Hematopoietic multipotent progenitor cell treated with erythropoietin and hydrocortisone succinate and interleukin-3 and kit ligand, for 8 days (in vitro differentiated cells): ENCODE data around the gene CARD11.

Source experiments
- DNase-seq: peaks from one replicate; pipeline ENCODE4 v3.0.0-alpha.2; 2015

Gene CARD11

DNA sequence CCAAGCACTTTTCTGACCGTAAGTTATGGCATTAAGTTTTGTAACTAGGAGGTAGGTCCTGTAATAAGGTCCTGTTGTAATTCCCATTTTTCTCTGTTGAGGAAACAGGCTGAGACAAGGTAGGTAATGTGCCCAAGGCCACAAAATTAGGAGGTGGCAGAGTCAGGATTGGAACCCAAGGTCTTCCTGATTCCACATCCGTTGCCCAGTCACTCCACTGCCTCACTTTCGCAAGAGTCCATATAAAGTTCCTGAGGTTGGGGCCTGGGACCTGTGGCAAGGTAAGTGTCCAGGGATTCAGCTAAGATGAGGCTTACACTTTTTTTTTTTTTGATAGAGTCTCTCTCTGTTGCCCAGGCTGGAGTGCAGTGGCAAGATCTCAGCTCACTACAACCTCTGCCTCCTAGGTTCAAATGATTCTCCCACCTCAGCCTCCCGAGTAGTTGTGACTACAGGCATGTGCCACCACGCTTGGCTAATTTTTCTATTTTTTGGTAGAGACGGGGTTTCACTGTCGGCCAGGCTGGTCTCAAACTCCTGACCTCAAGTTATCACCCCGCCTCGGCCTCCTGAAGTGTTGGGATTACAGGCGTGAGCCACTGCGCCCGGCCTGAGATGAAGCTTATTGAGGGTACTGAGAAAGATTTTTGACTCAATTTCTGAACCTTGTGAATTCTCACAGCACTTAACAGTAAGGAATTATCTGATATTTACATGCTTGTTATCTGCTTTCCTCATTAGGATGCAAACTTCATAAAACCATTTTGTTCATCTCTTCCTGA is 179.3 kb downstream of the CARD11 start:
- no peak for DNase-seq

DNA sequence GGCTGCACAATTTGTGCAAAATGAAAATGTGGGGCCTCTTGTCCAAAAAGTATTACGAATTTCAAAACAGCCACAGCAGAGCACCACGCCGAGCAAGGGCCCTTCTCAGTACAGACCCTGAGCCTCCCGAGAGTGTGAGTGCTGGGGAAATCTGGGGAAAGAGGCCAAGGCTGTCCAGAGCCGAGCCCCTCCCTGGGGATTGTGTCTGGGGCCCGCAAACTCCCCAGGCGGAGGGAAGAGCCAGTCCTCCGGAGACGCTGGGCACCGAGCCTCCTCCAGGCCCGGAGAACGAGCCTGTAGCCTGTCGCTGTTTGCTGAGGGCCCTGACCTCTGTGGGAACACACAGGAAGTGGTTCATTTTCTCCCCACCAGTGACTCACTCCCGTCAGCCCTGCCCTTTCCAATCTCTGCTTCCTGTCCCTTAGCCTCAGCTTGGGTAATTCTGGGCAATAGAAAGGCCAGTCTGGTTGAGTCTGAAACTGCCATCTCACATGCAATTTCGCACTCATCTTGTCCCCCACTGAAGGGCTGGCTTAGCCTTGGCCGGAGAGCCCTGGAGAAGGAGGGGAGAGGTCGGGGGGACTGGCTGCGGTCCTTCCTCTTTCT is 180.1 kb downstream of the CARD11 start:
- peak; percentile 75 for DNase-seq

DNA sequence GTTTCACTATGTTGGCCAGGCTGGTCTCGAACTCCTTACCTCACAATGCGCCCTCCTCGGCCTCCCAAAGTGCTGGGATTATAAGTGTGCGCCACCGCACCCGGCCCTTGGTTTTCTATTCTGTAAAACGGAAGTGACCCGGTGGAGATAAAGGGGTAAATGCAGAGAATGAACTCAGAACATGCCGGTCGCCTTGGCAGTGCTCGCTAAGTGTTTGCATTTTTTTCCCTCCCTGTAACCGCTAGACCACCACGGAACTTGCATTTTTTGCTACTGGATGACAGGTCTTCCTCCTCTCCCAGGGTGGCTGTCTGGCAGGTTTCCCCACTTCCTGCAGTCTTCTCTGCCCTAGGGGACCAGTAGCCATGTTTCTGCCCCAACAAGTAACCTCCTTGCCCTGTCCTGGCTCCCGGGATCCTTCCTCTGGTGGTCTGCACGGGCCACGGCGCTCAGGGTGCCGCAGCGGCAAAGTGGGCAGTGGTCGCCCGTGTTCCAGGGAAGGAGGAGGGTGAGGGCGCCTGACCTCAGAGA is 180.8 kb downstream of the CARD11 start:
- DNase-seq = no peak

DNA sequence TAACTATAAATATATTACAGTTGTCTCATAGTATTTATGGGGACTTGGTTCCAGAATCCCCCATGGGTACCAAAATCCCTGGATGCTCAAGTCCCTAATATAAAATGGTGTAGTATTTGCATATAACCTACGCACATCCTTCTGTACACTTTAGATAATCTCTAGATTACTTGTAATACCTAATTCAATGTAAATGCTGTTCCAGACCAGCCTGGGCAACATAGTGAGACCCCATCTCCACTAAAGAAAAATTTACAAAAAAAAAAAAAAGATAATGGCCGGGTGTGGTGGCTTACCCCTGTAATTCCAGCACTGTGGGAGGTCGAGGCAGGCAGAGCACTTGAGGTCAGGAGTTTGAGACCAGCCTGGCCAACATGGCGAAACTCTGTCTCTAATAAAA is 182.2 kb downstream of the CARD11 start:
- no peak for DNase-seq

DNA sequence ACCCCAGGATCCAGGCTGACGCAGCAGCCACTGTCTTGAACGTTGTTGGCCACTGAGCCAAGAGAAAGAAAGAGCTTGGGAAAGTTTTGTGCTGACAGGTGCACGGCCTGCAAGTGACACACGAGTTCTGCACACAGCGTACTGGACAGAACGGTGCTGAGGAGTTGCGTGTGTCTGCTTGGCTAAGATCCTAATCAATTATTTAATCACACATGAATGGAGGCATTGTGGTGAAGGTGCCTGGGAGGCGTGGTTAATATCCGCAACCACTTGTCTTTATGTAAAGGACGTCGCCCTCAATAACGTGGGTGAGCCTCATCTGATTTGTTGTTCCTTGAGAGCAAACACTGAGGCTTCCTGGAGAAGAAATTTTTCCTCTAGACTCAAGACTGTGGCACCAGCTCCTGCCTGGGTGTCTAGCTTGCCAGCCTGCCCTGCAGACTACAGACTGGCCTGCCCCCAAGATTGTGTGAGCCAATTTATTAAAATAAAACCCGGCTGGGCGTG is 183.0 kb downstream of the CARD11 start:
- no peak for DNase-seq

DNA sequence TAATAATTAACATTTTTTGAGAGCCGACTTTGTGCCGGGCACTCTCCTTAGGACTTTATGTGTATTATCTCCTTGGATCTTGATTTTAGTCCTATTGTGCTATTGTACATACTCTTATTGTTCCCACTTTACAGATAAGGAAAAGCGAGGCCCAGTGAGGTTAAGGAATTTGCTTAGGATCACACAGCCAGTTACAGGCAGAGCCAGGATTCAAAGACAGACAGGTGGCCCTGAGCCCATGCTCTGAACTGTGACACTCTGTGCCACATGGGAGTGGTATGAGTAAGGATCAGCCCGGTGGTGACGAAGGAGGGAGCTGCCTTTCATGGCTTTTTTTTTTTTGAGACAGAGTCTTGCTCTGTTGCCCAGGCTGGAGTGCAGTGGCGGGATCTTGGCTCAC is 183.7 kb downstream of the CARD11 start:
- DNase-seq = no peak

DNA sequence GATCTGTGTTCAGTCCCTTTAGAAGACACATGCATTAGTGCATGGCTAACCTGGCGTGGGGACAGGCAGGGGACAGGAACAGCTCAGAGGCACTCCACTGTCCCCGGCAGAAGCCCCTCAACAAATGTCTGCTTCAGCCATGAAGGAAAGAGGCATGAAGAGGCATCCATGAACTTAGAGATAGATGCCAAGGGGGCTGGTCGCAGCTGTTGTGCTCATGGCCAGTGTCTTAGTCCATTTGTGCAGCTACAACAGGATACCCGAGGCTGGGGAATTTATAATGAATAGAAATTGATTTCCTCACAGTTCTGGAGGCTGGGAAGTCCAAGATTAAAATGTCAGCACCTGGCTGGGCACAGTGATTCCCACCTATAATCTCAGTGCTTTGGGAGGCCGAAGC is 185.0 kb downstream of the CARD11 start:
- no peak for DNase-seq

DNA sequence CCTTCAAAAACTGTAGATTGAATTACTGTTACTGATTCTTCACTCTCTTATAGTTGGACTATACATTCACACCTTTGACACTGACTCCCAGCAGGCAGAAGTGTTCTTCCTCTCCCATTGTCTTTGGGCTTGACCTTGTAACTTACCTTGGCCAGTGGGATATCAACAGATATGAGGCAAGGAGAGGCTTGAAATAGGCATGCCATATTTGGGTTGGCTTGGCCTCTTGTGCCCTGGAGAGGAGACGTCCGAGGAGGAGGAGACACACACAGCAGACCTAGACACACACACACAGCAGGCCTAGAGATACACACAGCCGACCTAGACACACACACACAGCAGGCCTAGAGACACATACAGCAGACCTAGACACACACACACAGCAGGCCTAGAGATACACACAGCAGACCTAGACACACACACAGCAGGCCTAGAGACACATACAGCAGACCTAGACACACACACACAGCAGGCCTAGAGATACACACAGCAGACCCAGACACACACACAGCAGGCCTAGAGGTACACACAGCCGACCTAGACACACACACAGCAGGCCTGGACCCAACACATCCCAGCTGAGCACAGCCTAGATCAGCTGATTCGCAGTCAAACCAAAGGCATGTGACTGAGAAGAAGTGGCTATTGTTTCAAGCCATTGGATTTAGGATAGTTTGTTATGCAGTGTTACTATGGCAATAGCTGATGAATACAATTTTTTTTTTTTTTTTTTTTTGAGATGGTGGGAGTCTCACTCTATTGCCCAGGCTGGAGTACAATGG is 187.1 kb downstream of the CARD11 start:
- no peak for DNase-seq
